GM21447 (cell line): Measurements from ENCODE around the gene RPL23.
A peak's percentile ranks its signal among the peaks of the same experiment; 100 is the strongest.

Source experiments
- ATAC-seq: cut with Tn5 transposase; IDR thresholded peaks from one replicate; pipeline ENCODE4 v1.9.1; 2021; ENCODE audit not compliant: unreplicated experiment

The RPL23 gene

GRCh38 chr17:38853292-38854219, at the start of gene RPL23:
Gene RPL23, minus strand, starts transcription at chr17:38853721. Its CDS starts 11 bp downstream, at chr17:38853710.
- ATAC-seq = peak; percentile 76

GRCh38 chr17:38900978-38901656, 47.6 kb upstream of the RPL23 start:
- no peak for ATAC-seq

GRCh38 chr17:38899421-38899820, 45.9 kb upstream of the RPL23 start:
- ATAC-seq = no peak

- peak; percentile 84 for ATAC-seq
These were observed 45.4 kb upstream of the RPL23 start for GRCh38 chr17:38898812-38899348.

GRCh38 chr17:38898291-38898679, 44.8 kb upstream of the RPL23 start:
- peak; percentile 31 for ATAC-seq

GRCh38 chr17:38897671-38898290, 44.3 kb upstream of the RPL23 start:
- no peak for ATAC-seq

- ATAC-seq = no peak
These were observed 43.7 kb upstream of the RPL23 start for GRCh38 chr17:38897176-38897575.

- ATAC-seq = no peak
These were observed 42.9 kb upstream of the RPL23 start for GRCh38 chr17:38896346-38896954.

- no peak for ATAC-seq
These were observed 40.8 kb upstream of the RPL23 start for GRCh38 chr17:38894276-38894675.

GRCh38 chr17:38893607-38894006, 40.1 kb upstream of the RPL23 start:
- ATAC-seq = no peak

GRCh38 chr17:38893113-38893512, 39.6 kb upstream of the RPL23 start:
- no peak for ATAC-seq

GRCh38 chr17:38892620-38893019, 39.1 kb upstream of the RPL23 start:
- ATAC-seq = no peak

- ATAC-seq = no peak
These were observed 38.6 kb upstream of the RPL23 start for GRCh38 chr17:38892083-38892482.

- no peak for ATAC-seq
These were observed 37.9 kb upstream of the RPL23 start for GRCh38 chr17:38891441-38891840.

GRCh38 chr17:38890410-38890746, 36.9 kb upstream of the RPL23 start:
- ATAC-seq = no peak

GRCh38 chr17:38889745-38890409, 36.4 kb upstream of the RPL23 start:
- no peak for ATAC-seq

- ATAC-seq = no peak
These were observed 35.3 kb upstream of the RPL23 start for GRCh38 chr17:38888842-38889241.

- ATAC-seq = no peak
These were observed 33.1 kb upstream of the RPL23 start for GRCh38 chr17:38886643-38887010.

GRCh38 chr17:38885728-38886642, 32.5 kb upstream of the RPL23 start:
- no peak for ATAC-seq
